Sigmoid colon (tissue), 7 donors: ENCODE results near the gene EPHA2. TPM values are rescaled to one million over a fixed set of nuclear protein-coding genes. Genes with fewer than 3 reads are reported as not detected.
A peak's percentile ranks its signal among the peaks of the same experiment; 100 is the strongest.

Experiments
- DNase-seq: peaks from one replicate; pipeline ENCODE4 v3.0.0-alpha.2; 2019
- H3K27ac ChIP-seq, 4 donors: fragments of 200-600 bp; sonication (generic); one replicate each; pipeline ENCODE4 v1.5.1; 2016 to 2019; ENCODE audit warnings: mild to moderate bottlenecking in 1 of 4
- H3K27me3 ChIP-seq, 3 donors: fragments of 200-600 bp; sonication (generic); one replicate each; pipeline ENCODE4 v1.5.1; 2019; ENCODE audit warnings: mild to moderate bottlenecking in 1 of 3
- H3K36me3 ChIP-seq, 4 donors: fragments of 200-600 bp; sonication (generic); one replicate each; pipeline ENCODE4 v1.5.1; 2016 to 2019
- H3K4me1 ChIP-seq, 4 donors: fragments of 200-600 bp; sonication (generic); one replicate each; pipeline ENCODE4 v1.5.1; 2017 to 2019
- H3K4me3 ChIP-seq, 4 donors: fragments of 200-600 bp; sonication (generic); one replicate each; pipeline ENCODE4 v1.5.1; 2017 to 2019; ENCODE audit warnings: mild to moderate bottlenecking in 2 of 4, moderate library complexity in 1 of 4
- H3K9me3 ChIP-seq, 4 donors: fragments of 200-600 bp in 3 of 4; sonication (generic) in 3 of 4; one replicate each; pipeline versions ENCODE4 v1.5.1 to v1.6.1; 2013 to 2019
- CTCF ChIP-seq, 4 experiments: fragments of 450-650 bp in 3 of 4; fragments of 200-600 bp in 1 of 4; IDR thresholded peaks; one replicate each; pipeline ENCODE4 v1.5.1; 2016 to 2019; ENCODE audit warnings: antibody characterized with exemption in 4 of 4, mild to moderate bottlenecking in 3 of 4, moderate library complexity in 2 of 4
- EP300 ChIP-seq, 4 donors: sonication (generic); formaldehyde crosslinking; IDR thresholded peaks; one replicate each; pipeline ENCODE4 v1.6.1; 2017; ENCODE audit warnings: antibody characterized with exemption in 4 of 4
- POLR2A ChIP-seq, 2 donors: fragments of 450-650 bp; IDR thresholded peaks; one replicate each; pipeline ENCODE4 v1.6.1; 2016; ENCODE audit warnings: antibody characterized with exemption in 2 of 2, mild to moderate bottlenecking in 2 of 2, moderate library complexity in 2 of 2
- POLR2AphosphoS5 ChIP-seq, 4 donors: sonication (generic); formaldehyde crosslinking; IDR thresholded peaks; one replicate each; pipeline ENCODE4 v1.6.1; 2017; ENCODE audit warnings: antibody characterized with exemption in 4 of 4
- WGBS, 2 donors: extraction: QIAGEN DNeasy Blood & Tissue Kit; methylation state at CpG; one replicate each; pipeline ENCODE4 v1.1.7; 2013; 5-methylcytosine and 5-hydroxymethylcytosine counted together
- intact Hi-C: fragments of 100-400 bp; cut with DNase I; formaldehyde crosslinking; loops from one replicate; pipeline ENCODE4 v1.15.1; 2023
- polyA plus RNA-seq, 3 donors: library from polyadenylated mRNA; stranded (reverse); fragments of 200-250 nt; gene quantifications; one replicate each; pipeline ENCODE4 v1.2.3, GENCODE V29; 2013
- total RNA-seq, 4 donors: library from RNA; depleted of rRNA; stranded (reverse); fragments of >200 nt; gene quantifications; one replicate each; pipeline ENCODE4 v1.1.0, GENCODE V29; 2016
- donor health status: healthy with polysubstance abuse.
- donor health status: Bipolar disorder and iron deficiency.
- donor health status: healthy.

The EPHA2 gene
- total and polyA plus RNA-seq, 7 donors = 3.3 to 24.7 (median 6.0) TPM

DNA sequence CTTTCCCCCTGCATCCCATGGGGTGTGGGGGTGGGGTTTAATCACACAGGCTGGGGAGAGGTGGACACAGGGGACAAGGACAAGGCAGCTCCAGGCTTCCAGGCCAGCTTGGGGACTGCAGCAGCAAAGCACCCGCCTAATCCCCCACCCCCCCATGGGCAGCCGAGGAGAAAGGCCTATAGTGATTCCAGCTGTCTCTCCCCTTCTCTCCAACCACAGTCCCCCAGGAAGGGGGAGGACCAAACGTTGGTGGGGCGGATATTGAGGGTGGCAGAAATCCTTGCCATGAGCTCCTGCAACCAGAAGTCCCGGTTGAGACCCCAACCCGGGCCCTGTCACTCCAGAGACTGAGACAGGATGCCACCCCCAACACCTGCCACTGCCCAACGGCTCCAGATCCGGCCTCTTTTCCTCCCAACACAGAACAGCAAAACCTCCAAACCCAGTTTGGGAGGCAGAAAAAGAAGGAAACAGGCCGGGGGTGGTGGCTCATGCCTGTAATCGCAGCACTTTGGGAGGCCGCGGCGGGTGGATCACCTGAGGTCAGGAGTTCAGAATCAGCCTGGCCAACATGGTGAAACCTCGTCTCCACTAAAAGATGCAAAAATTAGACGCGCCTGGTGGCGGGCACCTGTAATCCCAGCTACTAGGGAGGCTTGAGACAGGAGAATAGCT lies 1.7 kb downstream of the EPHA2 start:
- Histone ChIP-seq H3K9me3 (no peaks in the 10 kb centered on the region), H3K36me3 (no peaks in the 10 kb centered on the region), H3K4me1 (peaks cover 0 to 41% (median 27%) of the 10 kb centered on the region in 4 donors), H3K27me3 (no peaks in the 10 kb centered on the region), H3K27ac (peak overlapping the region; percentile 76 to 89 (median 81)), H3K4me3 (peak overlapping the region; percentile 56 to 80 (median 56))
- no peak for TF ChIP-seq POLR2AphosphoS5 (IDR thresholded peaks at IDR 0.05)
- no peak for TF ChIP-seq POLR2A (IDR thresholded peaks at IDR 0.05)
- intact Hi-C loops = loop anchor here (2.0 kb wide), 1 partner anchor 75 kb away; no protein-coding TSS in a partner anchor
- DNase-seq = no peak
- WGBS, 2 donors = 27 to 29% methylated on average over 17 of the region's 17 CpGs

GRCh38 chr1:16153096-16153998 lies 2.5 kb downstream of the EPHA2 start:
- Histone ChIP-seq H3K9me3 (no peaks in the 10 kb centered on the region), H3K36me3 (peaks cover 0 to 7% (median 2%) of the 10 kb centered on the region in 4 donors), H3K4me1 (peaks cover 0 to 41% (median 27%) of the 10 kb centered on the region in 4 donors), H3K27ac (peak overlapping the region; percentile 76 to 89 (median 81)), H3K4me3 (peak overlapping the region in 3 of 4 donors; percentile 56 to 80 (median 56)), H3K27me3 (no peaks in the 10 kb centered on the region)
- DNase-seq = no peak
- TF ChIP-seq EP300 (IDR thresholded peaks at IDR 0.05) (no peak), CTCF (IDR thresholded peaks at IDR 0.05) (no peak), POLR2A (IDR thresholded peaks at IDR 0.05) (no peak)
- WGBS, 2 donors = 59 to 63% methylated on average over 13 of the region's 13 CpGs
- intact Hi-C loops = no loop called here

DNA sequence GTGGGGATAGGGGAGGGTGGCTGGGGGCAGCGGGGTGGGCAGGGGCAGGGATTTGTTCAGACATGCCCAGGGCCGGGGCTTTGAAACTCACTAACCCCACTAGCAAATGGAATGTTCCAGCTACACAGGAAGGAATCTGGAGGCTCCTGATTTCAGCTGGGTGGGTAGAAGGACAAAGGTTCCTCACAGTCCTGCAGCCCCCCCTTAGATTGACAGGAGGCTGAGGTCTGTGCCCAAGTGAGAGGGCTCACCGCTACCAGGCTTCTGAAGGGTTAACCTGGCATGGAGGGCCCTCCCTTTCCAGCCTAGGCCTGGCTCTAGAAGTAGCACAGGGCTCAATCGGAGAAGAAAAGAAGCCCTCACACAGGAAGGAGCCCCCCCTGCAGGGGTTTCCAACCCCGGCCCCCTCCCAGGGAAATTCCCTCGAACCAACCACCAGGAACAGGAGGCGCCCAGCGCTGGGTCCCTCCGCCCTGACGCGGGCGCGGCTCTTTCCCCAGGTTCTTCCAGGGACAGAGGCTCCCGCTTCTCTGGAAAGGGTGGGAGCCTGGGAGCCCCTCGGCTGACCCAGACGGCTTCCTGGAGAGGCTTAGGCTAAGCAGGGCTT lies 3.3 kb downstream of the EPHA2 start:
- no peak for TF ChIP-seq CTCF (IDR thresholded peaks at IDR 0.05)
- no peak for TF ChIP-seq POLR2A (IDR thresholded peaks at IDR 0.05)
- TF ChIP-seq POLR2AphosphoS5 (IDR thresholded peaks at IDR 0.05) = no peak
- no peak for TF ChIP-seq EP300 (IDR thresholded peaks at IDR 0.05)
- WGBS, 2 donors = 20 to 56% methylated on average over 16 of the region's 16 CpGs
- DNase-seq = no peak
- Histone ChIP-seq H3K4me1 (peaks cover 0 to 41% (median 28%) of the 10 kb centered on the region in 4 donors), H3K4me3 (peak overlapping the region in 3 of 4 donors; percentile 2 to 56 (median 6)), H3K36me3 (peaks cover 0 to 12% (median 2%) of the 10 kb centered on the region in 4 donors), H3K27ac (peak overlapping the region; percentile 76 to 89 (median 81)), H3K9me3 (no peaks in the 10 kb centered on the region), H3K27me3 (no peaks in the 10 kb centered on the region)
- intact Hi-C loops = no loop called here

- Histone ChIP-seq H3K27me3 (no peaks in the 10 kb centered on the region), H3K9me3 (no peaks in the 10 kb centered on the region), H3K4me3 (peak overlapping the region in 1 of 4 donors; percentile 1), H3K27ac (peak overlapping the region; percentile 76 to 89 (median 81)), H3K4me1 (peaks cover 0 to 44% (median 34%) of the 10 kb centered on the region in 4 donors), H3K36me3 (peaks cover 0 to 12% (median 2%) of the 10 kb centered on the region in 4 donors)
- no peak for DNase-seq
- no peak for TF ChIP-seq POLR2AphosphoS5 (IDR thresholded peaks at IDR 0.05)
- no peak for TF ChIP-seq POLR2A (IDR thresholded peaks at IDR 0.05)
- TF ChIP-seq EP300 (IDR thresholded peaks at IDR 0.05) = no peak
- TF ChIP-seq CTCF (IDR thresholded peaks at IDR 0.05) = no peak
- intact Hi-C loops = no loop called here
- WGBS, 2 donors = 89 to 91% methylated on average over 4 of the region's 4 CpGs
Measured at GRCh38 chr1:16151995-16152384, 3.9 kb downstream of the EPHA2 start.
